GM12864 (cell line): ENCODE measurements around the gene SRMS.

Experiments used
- DNase-seq: peaks from one replicate; pipeline ENCODE4 v3.0.0-alpha.2; 2011; ENCODE audit warnings: low read depth
- H3K4me3 ChIP-seq: 2 replicates; pipeline ENCODE4 v1.5.1; 2011; ENCODE audit warnings: mild to moderate bottlenecking, low read depth, low read length, control low read depth
- TF ChIP-seq, protein P1 (sequence below): IDR thresholded peaks from 2 replicates; pipeline ENCODE4 v1.5.1; 2011; ENCODE audit warnings: low read depth, mild to moderate bottlenecking, moderate library complexity, low read length, control low read depth, inconsistent platforms; ENCODE audit errors: missing control alignments

The SRMS gene

GRCh38 chr20:63534427-63534830 is 13.1 kb downstream of the SRMS start:
- no peak overlapping the region for H3K4me3 ChIP-seq
- TF ChIP-seq, protein P1, sequence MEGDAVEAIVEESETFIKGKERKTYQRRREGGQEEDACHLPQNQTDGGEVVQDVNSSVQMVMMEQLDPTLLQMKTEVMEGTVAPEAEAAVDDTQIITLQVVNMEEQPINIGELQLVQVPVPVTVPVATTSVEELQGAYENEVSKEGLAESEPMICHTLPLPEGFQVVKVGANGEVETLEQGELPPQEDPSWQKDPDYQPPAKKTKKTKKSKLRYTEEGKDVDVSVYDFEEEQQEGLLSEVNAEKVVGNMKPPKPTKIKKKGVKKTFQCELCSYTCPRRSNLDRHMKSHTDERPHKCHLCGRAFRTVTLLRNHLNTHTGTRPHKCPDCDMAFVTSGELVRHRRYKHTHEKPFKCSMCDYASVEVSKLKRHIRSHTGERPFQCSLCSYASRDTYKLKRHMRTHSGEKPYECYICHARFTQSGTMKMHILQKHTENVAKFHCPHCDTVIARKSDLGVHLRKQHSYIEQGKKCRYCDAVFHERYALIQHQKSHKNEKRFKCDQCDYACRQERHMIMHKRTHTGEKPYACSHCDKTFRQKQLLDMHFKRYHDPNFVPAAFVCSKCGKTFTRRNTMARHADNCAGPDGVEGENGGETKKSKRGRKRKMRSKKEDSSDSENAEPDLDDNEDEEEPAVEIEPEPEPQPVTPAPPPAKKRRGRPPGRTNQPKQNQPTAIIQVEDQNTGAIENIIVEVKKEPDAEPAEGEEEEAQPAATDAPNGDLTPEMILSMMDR = no peak
- DNase-seq = no peak

- no peak overlapping the region for H3K4me3 ChIP-seq
- no peak for DNase-seq
- TF ChIP-seq, protein P1 = no peak
These were observed 13.6 kb downstream of the SRMS start for GRCh38 chr20:63533871-63534393.

DNA sequence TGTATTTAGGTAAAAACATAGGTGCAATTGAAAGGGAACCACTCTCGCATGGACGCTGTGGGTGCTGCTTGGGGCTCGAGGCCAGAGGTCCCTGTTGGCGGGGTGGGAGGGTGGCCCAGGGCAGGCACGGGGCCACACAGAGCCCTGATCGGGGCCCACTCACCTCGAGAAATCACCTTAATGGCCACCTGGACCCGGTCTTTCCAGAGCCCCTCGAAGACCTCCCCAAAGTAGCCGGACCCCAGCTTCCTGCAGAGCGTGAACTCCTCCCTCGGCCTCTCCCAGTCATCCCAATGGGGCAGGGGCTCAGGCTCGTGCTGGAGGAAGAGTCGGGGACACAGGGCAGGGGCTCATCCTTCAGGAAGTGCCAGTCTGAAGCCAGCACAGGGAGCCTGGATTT is 14.2 kb downstream of the SRMS start:
- no peak overlapping the region for H3K4me3 ChIP-seq
- TF ChIP-seq, protein P1 = no peak
- no peak for DNase-seq

DNA sequence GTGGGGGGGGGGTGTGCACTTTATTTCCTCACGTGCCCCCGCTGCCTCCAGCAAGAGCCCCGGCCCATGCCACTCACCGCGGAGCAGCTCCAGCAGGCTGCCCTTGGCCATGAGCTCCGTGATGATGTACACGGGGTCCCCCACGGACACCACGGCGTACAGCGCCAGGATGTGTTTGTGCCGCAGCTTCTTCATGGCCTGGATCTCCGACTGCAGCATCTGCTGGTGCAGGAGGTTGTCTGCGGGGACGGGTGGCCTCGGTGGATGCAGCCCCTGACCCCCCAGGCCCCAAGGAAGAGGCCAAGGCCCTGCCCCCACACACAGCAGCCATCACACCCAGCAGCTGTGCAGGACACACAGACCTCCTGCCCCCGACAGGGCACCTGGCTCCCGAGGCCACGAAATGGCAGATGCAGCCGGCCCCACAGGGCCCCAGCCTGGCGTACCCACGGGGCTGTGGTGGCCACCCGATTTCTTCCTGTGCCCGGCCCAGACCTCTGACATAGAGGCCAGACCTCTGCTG is 15.0 kb downstream of the SRMS start:
- DNase-seq = no peak
- TF ChIP-seq, protein P1 = no peak
- no peak overlapping the region for H3K4me3 ChIP-seq

DNA sequence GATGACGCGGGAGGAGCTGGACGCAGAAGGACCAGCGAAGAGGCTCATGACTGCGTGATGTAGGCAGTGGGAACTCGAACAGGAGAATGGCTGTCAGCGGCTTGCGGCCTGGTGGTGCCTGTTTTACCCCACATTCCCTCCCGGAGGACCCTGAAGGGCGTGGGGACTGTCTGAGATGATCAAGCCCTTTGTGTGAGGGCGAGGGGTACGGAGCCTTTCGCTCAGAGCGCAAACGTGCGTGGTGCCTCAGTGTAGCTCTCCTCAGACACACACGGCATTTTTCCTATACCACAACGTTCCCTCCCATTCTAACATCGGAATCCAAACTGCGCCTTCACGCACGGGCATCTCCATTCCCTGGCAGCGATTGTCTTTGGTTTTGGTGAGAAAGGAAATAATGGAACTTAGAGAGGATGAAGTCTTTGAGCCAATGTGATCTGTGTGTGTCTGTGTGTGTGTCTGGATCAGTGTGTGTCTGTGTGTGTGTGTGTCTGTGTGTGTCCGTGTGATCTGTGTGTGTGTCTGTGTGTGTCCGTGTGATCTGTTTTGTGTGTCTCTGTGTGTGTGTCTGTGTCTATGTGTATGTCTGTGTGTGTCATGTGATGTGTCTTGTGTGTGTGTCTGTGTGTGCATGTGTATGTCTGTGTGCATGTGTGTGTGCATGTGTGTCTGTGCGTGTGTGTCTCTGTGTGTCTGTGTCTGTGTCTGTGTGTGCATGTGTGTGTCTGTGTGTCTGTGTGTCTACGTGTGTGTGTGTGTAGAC is 15.7 kb downstream of the SRMS start:
- TF ChIP-seq, protein P1 = no peak
- no peak for DNase-seq
- H3K4me3 ChIP-seq = no peak overlapping the region

DNA sequence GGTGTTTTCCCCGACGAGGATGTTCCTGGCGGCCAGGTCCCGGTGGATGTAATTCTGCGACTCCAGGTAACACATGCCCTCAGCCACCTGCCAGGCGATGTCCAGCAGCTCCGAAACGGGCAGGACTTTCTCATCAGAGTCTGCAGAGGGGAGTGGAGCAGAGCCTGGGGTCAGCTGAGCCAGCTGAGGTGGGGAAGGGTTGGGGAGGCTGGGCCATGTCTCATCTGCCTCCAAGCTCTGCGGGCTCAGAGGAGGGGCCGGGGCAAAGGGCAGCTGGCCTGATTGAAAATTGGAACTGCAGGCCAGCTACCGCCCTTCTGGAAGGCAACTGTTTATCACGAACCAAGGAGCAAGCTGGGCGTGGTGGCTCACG is 16.8 kb downstream of the SRMS start:
- no peak overlapping the region for H3K4me3 ChIP-seq
- TF ChIP-seq, protein P1 = no peak
- DNase-seq = no peak
